Endothelial cell of umbilical vein (primary cell): ENCODE data around the gene SSNA1.

Source experiments
- JUN ChIP-seq: IDR thresholded peaks from 2 replicates; pipeline ENCODE4 v1.6.1; 2011; ENCODE audit warnings: borderline replicate concordance, low read depth; ENCODE audit not compliant: insufficient read length, insufficient read depth
- POLR2A ChIP-seq: IDR thresholded peaks from 2 replicates; pipeline ENCODE4 v1.6.1; 2012; ENCODE audit warnings: low read depth, mild to moderate bottlenecking, control low read depth, low read length
- POLR2AphosphoS5 ChIP-seq: IDR thresholded peaks from 2 replicates; pipeline ENCODE4 v1.6.1; 2012; ENCODE audit warnings: low read depth, mild to moderate bottlenecking, control low read depth, low read length, moderate library complexity; ENCODE audit not compliant: insufficient read depth
- TF ChIP-seq, protein P1 (sequence below), 2 donors: IDR thresholded peaks; 1 replicate in 1 of 2; 2 replicates in 1 of 2; pipeline ENCODE4 v1.5.1; 2011; ENCODE audit warnings: low read length in 2 of 2, mild to moderate bottlenecking in 2 of 2, moderate library complexity in 2 of 2, control low read depth in 1 of 2, inconsistent platforms in 1 of 2, low read depth in 1 of 2; ENCODE audit not compliant: insufficient read depth in 1 of 2; ENCODE audit errors: extremely low read depth in 1 of 2
- TF ChIP-seq, protein P2 (sequence below): IDR thresholded peaks from 2 replicates; pipeline ENCODE4 v1.6.1; 2011; ENCODE audit not compliant: insufficient read depth, insufficient read length

DNA sequence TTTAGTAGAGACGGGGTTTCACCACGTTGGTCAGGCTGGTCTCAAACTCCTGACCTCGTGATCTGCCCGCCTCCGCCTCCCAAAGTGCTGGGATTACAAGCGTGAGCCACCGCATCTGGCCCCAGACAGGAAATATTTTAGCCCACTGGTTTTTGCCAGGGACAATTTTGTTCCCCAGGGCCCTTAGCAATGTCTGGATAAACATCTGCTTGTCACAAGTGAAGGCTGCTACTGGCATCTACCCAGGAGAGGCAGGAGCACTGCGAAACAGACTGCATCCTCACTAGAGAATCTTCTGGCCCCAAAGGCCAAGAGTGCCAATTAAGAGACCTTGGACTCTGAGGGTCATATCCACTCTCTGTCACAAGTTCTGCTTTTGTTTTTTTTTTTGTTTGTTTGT, 14.5 kb downstream of the SSNA1 start:
- TF ChIP-seq, protein P1, sequence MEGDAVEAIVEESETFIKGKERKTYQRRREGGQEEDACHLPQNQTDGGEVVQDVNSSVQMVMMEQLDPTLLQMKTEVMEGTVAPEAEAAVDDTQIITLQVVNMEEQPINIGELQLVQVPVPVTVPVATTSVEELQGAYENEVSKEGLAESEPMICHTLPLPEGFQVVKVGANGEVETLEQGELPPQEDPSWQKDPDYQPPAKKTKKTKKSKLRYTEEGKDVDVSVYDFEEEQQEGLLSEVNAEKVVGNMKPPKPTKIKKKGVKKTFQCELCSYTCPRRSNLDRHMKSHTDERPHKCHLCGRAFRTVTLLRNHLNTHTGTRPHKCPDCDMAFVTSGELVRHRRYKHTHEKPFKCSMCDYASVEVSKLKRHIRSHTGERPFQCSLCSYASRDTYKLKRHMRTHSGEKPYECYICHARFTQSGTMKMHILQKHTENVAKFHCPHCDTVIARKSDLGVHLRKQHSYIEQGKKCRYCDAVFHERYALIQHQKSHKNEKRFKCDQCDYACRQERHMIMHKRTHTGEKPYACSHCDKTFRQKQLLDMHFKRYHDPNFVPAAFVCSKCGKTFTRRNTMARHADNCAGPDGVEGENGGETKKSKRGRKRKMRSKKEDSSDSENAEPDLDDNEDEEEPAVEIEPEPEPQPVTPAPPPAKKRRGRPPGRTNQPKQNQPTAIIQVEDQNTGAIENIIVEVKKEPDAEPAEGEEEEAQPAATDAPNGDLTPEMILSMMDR (IDR thresholded peaks at IDR 0.05; ENCODE audit: extremely low read depth in 1 of 2, insufficient read depth in 1 of 2, low read depth in 1 of 2, low read length in 2 of 2), result no peak
- TF ChIP-seq, protein P2, sequence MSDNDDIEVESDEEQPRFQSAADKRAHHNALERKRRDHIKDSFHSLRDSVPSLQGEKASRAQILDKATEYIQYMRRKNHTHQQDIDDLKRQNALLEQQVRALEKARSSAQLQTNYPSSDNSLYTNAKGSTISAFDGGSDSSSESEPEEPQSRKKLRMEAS, result no peak
- TF ChIP-seq POLR2AphosphoS5 (no peak), POLR2A (no peak), JUN (no peak)
